Measurements from ENCODE around the gene CPA1. TPM values are rescaled to one million over a fixed set of nuclear protein-coding genes. Genes with fewer than 3 reads are reported as not detected.

The CPA1 gene
- total and polyA plus RNA-seq, 4 donors: 0.31 to 12.5 (median 0.73) TPM

DNA sequence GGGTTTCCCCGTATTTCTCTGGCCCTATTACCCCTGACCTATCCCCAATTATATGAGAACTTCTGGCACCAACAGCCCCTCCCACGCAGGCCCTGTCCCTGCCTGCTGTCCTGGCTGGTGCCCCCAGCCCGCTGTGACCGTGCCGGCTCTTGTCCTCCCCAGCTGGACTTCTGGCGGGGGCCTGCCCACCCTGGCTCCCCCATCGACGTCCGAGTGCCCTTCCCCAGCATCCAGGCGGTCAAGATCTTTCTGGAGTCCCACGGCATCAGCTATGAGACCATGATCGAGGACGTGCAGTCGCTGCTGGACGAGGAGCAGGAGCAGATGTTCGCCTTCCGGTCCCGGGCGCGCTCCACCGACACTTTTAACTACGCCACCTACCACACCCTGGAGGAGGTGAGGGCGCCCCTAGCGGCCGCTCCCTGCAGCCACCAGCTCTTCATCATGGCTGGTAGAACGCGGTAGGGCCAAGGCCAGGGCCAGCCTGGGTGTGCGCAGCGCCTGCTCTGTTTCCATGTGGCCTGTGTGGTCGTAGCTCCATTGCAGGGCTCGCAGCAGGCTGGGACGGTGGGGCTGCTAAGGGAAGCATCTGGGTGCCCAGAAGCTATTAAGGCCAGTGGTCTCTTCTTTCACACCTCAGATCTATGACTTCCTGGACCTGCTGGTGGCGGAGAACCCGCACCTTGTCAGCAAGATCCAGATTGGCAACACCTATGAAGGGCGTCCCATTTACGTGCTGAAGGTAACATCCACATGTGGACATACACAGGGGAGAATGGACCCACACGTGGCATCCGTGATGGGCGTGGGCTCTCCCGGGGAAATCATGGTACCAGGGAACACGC, 1.4 kb downstream of the CPA1 start:
- no peak overlapping the region for H3K27ac ChIP-seq (ENCODE audit: low read depth in 1 of 2, low read length in 1 of 2)
- peak in 1 of 3 donors; percentile 10 for DNase-seq
- WGBS, 2 donors: 92 to 94% methylated on average over 41 of the region's 41 CpGs
- H3K27me3 ChIP-seq (ENCODE audit: control insufficient read depth in 3 of 3, insufficient read depth in 3 of 3, low read length in 2 of 3): no peaks in the 10 kb centered on the region
- H3K4me3 ChIP-seq: no peak overlapping the region
- peaks cover 0 to 4% (median 0%) of the 10 kb centered on the region in 4 donors for H3K9me3 ChIP-seq (ENCODE audit: control insufficient read depth in 4 of 4, insufficient read depth in 3 of 4, low read length in 3 of 4)
- TF ChIP-seq, protein P1, sequence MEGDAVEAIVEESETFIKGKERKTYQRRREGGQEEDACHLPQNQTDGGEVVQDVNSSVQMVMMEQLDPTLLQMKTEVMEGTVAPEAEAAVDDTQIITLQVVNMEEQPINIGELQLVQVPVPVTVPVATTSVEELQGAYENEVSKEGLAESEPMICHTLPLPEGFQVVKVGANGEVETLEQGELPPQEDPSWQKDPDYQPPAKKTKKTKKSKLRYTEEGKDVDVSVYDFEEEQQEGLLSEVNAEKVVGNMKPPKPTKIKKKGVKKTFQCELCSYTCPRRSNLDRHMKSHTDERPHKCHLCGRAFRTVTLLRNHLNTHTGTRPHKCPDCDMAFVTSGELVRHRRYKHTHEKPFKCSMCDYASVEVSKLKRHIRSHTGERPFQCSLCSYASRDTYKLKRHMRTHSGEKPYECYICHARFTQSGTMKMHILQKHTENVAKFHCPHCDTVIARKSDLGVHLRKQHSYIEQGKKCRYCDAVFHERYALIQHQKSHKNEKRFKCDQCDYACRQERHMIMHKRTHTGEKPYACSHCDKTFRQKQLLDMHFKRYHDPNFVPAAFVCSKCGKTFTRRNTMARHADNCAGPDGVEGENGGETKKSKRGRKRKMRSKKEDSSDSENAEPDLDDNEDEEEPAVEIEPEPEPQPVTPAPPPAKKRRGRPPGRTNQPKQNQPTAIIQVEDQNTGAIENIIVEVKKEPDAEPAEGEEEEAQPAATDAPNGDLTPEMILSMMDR (IDR thresholded peaks at IDR 0.05; ENCODE audit: control extremely low read depth, extremely low read depth): no peak
- peaks cover 0 to 20% (median 9%) of the 10 kb centered on the region in 5 donors for H3K4me1 ChIP-seq (ENCODE audit: control insufficient read depth in 5 of 5, insufficient read depth in 5 of 5, low read length in 5 of 5)
- H3K36me3 ChIP-seq (ENCODE audit: control insufficient read depth in 4 of 4, insufficient read depth in 4 of 4, low read length in 4 of 4): no peaks in the 10 kb centered on the region
- no peak for ATAC-seq (ENCODE audit: insufficient read depth, low FRiP score)
- H3K9ac ChIP-seq (ENCODE audit: insufficient read depth in 1 of 2, low read length in 2 of 2): no peak overlapping the region

DNA sequence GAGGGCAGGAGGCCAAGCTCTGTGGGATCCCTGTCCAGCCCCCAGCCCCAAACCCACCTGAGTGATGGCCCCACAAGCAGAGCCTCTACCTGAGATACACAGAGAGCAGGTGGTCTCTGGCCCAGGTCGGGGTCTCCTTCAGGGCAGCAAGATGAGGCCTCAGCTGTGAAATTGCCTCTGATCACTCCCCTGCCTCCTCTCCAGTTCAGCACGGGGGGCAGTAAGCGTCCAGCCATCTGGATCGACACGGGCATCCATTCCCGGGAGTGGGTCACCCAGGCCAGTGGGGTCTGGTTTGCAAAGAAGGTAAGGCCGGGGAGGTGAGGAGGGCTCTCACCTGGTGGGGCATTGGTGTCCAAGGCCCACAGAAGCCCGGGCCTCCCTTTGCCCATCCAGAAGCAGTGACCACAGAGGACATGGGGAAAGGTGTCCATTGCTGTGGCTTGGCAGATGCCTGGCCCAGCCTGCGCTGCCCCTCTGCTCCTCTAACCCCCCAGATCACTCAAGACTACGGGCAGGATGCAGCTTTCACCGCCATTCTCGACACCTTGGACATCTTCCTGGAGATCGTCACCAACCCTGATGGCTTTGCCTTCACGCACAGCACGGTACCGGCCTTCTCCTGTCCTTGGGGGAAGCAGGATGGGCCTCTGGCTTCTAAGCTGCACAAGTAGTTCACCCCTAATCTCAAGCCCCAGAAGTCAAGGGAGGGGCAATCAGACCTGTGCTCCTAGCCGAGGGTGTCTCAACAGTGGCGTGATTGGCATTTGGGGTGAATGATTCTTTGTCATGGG, 3.1 kb downstream of the CPA1 start:
- ATAC-seq (ENCODE audit: insufficient read depth, low FRiP score) (no peak), DNase-seq (no peak)
- WGBS, 2 donors: 92 to 96% methylated on average over 18 of the region's 18 CpGs
- H3K9ac ChIP-seq (ENCODE audit: insufficient read depth in 1 of 2, low read length in 2 of 2): no peak overlapping the region
- no peak overlapping the region for H3K4me3 ChIP-seq
- H3K27ac ChIP-seq (ENCODE audit: low read depth in 1 of 2, low read length in 1 of 2): no peak overlapping the region
- no peaks in the 10 kb centered on the region for H3K36me3 ChIP-seq (ENCODE audit: control insufficient read depth in 4 of 4, insufficient read depth in 4 of 4, low read length in 4 of 4)
- H3K4me1 ChIP-seq (ENCODE audit: control insufficient read depth in 5 of 5, insufficient read depth in 5 of 5, low read length in 5 of 5): peaks cover 0 to 20% (median 9%) of the 10 kb centered on the region in 5 donors
- H3K9me3 ChIP-seq (ENCODE audit: control insufficient read depth in 4 of 4, insufficient read depth in 3 of 4, low read length in 3 of 4): peaks cover 0 to 4% (median 0%) of the 10 kb centered on the region in 4 donors
- H3K27me3 ChIP-seq (ENCODE audit: control insufficient read depth in 3 of 3, insufficient read depth in 3 of 3, low read length in 2 of 3): no peaks in the 10 kb centered on the region
- TF ChIP-seq, protein P1 (IDR thresholded peaks at IDR 0.05; ENCODE audit: control extremely low read depth, extremely low read depth): no peak

DNA sequence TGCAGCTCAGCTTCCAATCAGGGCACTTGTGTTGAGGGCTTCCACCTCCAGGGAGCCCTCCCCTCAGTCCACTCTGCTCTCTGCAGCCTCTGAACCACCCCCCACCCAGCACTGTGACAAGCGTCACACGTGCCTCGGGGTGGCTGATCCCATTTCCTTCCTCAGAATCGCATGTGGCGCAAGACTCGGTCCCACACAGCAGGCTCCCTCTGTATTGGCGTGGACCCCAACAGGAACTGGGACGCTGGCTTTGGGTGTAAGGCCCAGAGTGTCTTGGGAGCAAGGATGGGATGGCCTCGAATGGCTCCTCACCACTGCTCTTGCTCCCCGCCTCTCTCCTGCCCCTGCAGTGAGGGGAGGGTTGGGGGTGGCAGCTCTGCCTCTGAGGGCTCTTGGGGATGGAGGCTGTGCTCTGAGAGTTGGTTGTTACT, 4.1 kb downstream of the CPA1 start:
- TF ChIP-seq, protein P1 (IDR thresholded peaks at IDR 0.05; ENCODE audit: control extremely low read depth, extremely low read depth): no peak
- H3K4me3 ChIP-seq: no peak overlapping the region
- no peaks in the 10 kb centered on the region for H3K36me3 ChIP-seq (ENCODE audit: control insufficient read depth in 4 of 4, insufficient read depth in 4 of 4, low read length in 4 of 4)
- H3K4me1 ChIP-seq (ENCODE audit: control insufficient read depth in 5 of 5, insufficient read depth in 5 of 5, low read length in 5 of 5): peaks cover 0 to 19% (median 9%) of the 10 kb centered on the region in 5 donors
- ATAC-seq (ENCODE audit: insufficient read depth, low FRiP score) (no peak), DNase-seq (no peak)
- H3K9ac ChIP-seq (ENCODE audit: insufficient read depth in 1 of 2, low read length in 2 of 2): no peak overlapping the region
- WGBS, 2 donors: 30 to 60% methylated on average over 10 of the region's 10 CpGs
- peaks cover 0 to 4% (median 0%) of the 10 kb centered on the region in 4 donors for H3K9me3 ChIP-seq (ENCODE audit: control insufficient read depth in 4 of 4, insufficient read depth in 3 of 4, low read length in 3 of 4)
- H3K27me3 ChIP-seq (ENCODE audit: control insufficient read depth in 3 of 3, insufficient read depth in 3 of 3, low read length in 2 of 3): no peaks in the 10 kb centered on the region
- no peak overlapping the region for H3K27ac ChIP-seq (ENCODE audit: low read depth in 1 of 2, low read length in 1 of 2)
